IPS-20b (cell line): ENCODE measurements around the gene SDCCAG8.

Experiments
- H3K27ac ChIP-seq: one replicate; pipeline ENCODE4 v1.5.1; 2013; ENCODE audit warnings: low read length
- H3K27me3 ChIP-seq: 2 replicates; pipeline ENCODE4 v1.6.1; 2013; ENCODE audit warnings: mild to moderate bottlenecking, low read length, inconsistent platforms; ENCODE audit not compliant: insufficient read depth
- H3K36me3 ChIP-seq: 2 replicates; pipeline ENCODE4 v1.6.1; 2013; ENCODE audit warnings: low read depth, mild to moderate bottlenecking, inconsistent platforms, low read length, moderate library complexity; ENCODE audit not compliant: insufficient read depth
- H3K4me1 ChIP-seq: 2 replicates; pipeline ENCODE4 v1.6.1; 2013; ENCODE audit warnings: mild to moderate bottlenecking, control low read depth, inconsistent platforms, low read length, moderate library complexity; ENCODE audit not compliant: insufficient read depth
- H3K4me3 ChIP-seq: 2 replicates; pipeline ENCODE4 v1.5.1; 2013; ENCODE audit warnings: mild to moderate bottlenecking, low read length, inconsistent platforms
- H3K9ac ChIP-seq: 2 replicates; pipeline ENCODE4 v1.6.1; 2013; ENCODE audit warnings: low read depth, mild to moderate bottlenecking, inconsistent platforms, low read length, moderate library complexity
- H3K9me3 ChIP-seq: 2 replicates; pipeline ENCODE4 v1.6.1; 2013; ENCODE audit warnings: mild to moderate bottlenecking, low read depth, low read length, inconsistent platforms; ENCODE audit not compliant: insufficient read depth

SDCCAG8 gene

GRCh38 chr1:243507672-243508302, 251.9 kb downstream of the SDCCAG8 start:
- H3K9ac ChIP-seq: no peak overlapping the region
- H3K9me3 ChIP-seq: no peaks in the 10 kb centered on the region
- H3K4me1 ChIP-seq: peaks cover 16% of the 10 kb centered on the region
- H3K27me3 ChIP-seq: no peaks in the 10 kb centered on the region
- no peak overlapping the region for H3K4me3 ChIP-seq
- H3K36me3 ChIP-seq: peaks cover 6% of the 10 kb centered on the region; the same call in 1 of the 2 replicates
- no peak overlapping the region for H3K27ac ChIP-seq

- H3K27me3 ChIP-seq: no peaks in the 10 kb centered on the region
- H3K4me1 ChIP-seq: peaks cover 16% of the 10 kb centered on the region
- H3K9ac ChIP-seq: no peak overlapping the region
- H3K36me3 ChIP-seq: peaks cover 6% of the 10 kb centered on the region; the same call in 1 of the 2 replicates
- H3K27ac ChIP-seq: no peak overlapping the region
- no peaks in the 10 kb centered on the region for H3K9me3 ChIP-seq
- no peak overlapping the region for H3K4me3 ChIP-seq
Observed at GRCh38 chr1:243508303-243508713, 252.5 kb downstream of the SDCCAG8 start.

- no peak overlapping the region for H3K4me3 ChIP-seq
- no peaks in the 10 kb centered on the region for H3K9me3 ChIP-seq
- no peak overlapping the region for H3K9ac ChIP-seq
- H3K27me3 ChIP-seq: no peaks in the 10 kb centered on the region
- H3K4me1 ChIP-seq: peaks cover 16% of the 10 kb centered on the region
- peaks cover 6% of the 10 kb centered on the region; the same call in 1 of the 2 replicates for H3K36me3 ChIP-seq
- H3K27ac ChIP-seq: no peak overlapping the region
Observed at GRCh38 chr1:243508943-243509342, 253.1 kb downstream of the SDCCAG8 start.

GRCh38 chr1:243510928-243511327, 255.1 kb downstream of the SDCCAG8 start:
- Histone ChIP-seq H3K9ac (no peak overlapping the region), H3K9me3 (no peaks in the 10 kb centered on the region), H3K27ac (no peak overlapping the region), H3K36me3 (peaks cover 6% of the 10 kb centered on the region; the same call in 1 of the 2 replicates), H3K4me3 (no peak overlapping the region), H3K27me3 (no peaks in the 10 kb centered on the region), H3K4me1 (peaks cover 19% of the 10 kb centered on the region)

GRCh38 chr1:243513726-243514491, 258.1 kb downstream of the SDCCAG8 start:
- Histone ChIP-seq H3K4me3 (no peak overlapping the region), H3K27ac (no peak overlapping the region), H3K9me3 (peaks cover 8% of the 10 kb centered on the region; the same call in 1 of the 2 replicates), H3K4me1 (peaks cover 3% of the 10 kb centered on the region; the same call in 1 of the 2 replicates), H3K9ac (no peak overlapping the region), H3K27me3 (no peaks in the 10 kb centered on the region), H3K36me3 (peaks cover 6% of the 10 kb centered on the region; the same call in 1 of the 2 replicates)

GRCh38 chr1:243514927-243515326, 259.1 kb downstream of the SDCCAG8 start:
- peaks cover 8% of the 10 kb centered on the region; the same call in 1 of the 2 replicates for H3K9me3 ChIP-seq
- no peaks in the 10 kb centered on the region for H3K27me3 ChIP-seq
- H3K4me1 ChIP-seq: peaks cover 3% of the 10 kb centered on the region; the same call in 1 of the 2 replicates

GRCh38 chr1:243520831-243521230, 265.0 kb downstream of the SDCCAG8 start:
- Histone ChIP-seq H3K27me3 (no peaks in the 10 kb centered on the region), H3K36me3 (no peaks in the 10 kb centered on the region), H3K9ac (no peak overlapping the region), H3K9me3 (peaks cover 8% of the 10 kb centered on the region; the same call in 1 of the 2 replicates), H3K4me3 (no peak overlapping the region), H3K4me1 (0 out of 2 replicates have a peak, but pooled peaks cover 5% of the 10 kb centered on the region), H3K27ac (no peak overlapping the region)

More at GRCh38 chr1:243514927-243515326, 259.1 kb downstream of the SDCCAG8 start:
- Histone ChIP-seq H3K36me3 (peaks cover 6% of the 10 kb centered on the region; the same call in 1 of the 2 replicates), H3K4me3 (no peak overlapping the region), H3K27ac (no peak overlapping the region), H3K9ac (no peak overlapping the region)

- Histone ChIP-seq H3K27me3 (no peaks in the 10 kb centered on the region), H3K9me3 (no peaks in the 10 kb centered on the region), H3K36me3 (no peaks in the 10 kb centered on the region), H3K27ac (no peak overlapping the region), H3K4me3 (no peak overlapping the region), H3K4me1 (0 out of 2 replicates have a peak, but pooled peaks cover 5% of the 10 kb centered on the region), H3K9ac (no peak overlapping the region)
Observed at GRCh38 chr1:243523766-243524165, 267.9 kb downstream of the SDCCAG8 start.

- Histone ChIP-seq H3K4me3 (no peak overlapping the region), H3K9ac (no peak overlapping the region), H3K9me3 (no peaks in the 10 kb centered on the region), H3K36me3 (no peaks in the 10 kb centered on the region), H3K27ac (no peak overlapping the region), H3K27me3 (no peaks in the 10 kb centered on the region), H3K4me1 (0 out of 2 replicates have a peak, but pooled peaks cover 5% of the 10 kb centered on the region)
Observed at GRCh38 chr1:243525085-243525487, 269.2 kb downstream of the SDCCAG8 start.

GRCh38 chr1:243526180-243526579, 270.3 kb downstream of the SDCCAG8 start:
- H3K36me3 ChIP-seq: no peaks in the 10 kb centered on the region
- H3K4me3 ChIP-seq: no peak overlapping the region
- 0 out of 2 replicates have a peak, but pooled peaks cover 5% of the 10 kb centered on the region for H3K4me1 ChIP-seq
- peak overlapping the region; percentile 30 for H3K27ac ChIP-seq
- no peaks in the 10 kb centered on the region for H3K9me3 ChIP-seq
- no peak overlapping the region for H3K9ac ChIP-seq
- no peaks in the 10 kb centered on the region for H3K27me3 ChIP-seq

GRCh38 chr1:243528459-243529121, 272.7 kb downstream of the SDCCAG8 start:
- Histone ChIP-seq H3K9me3 (no peaks in the 10 kb centered on the region), H3K27me3 (no peaks in the 10 kb centered on the region), H3K4me3 (no peak overlapping the region), H3K9ac (no peak overlapping the region), H3K27ac (no peak overlapping the region), H3K36me3 (no peaks in the 10 kb centered on the region), H3K4me1 (0 out of 2 replicates have a peak, but pooled peaks cover 5% of the 10 kb centered on the region)
